ENCODE data around the gene CHERP.

Gene CHERP

GRCh38 chr19:16536130-16536529, 6.1 kb downstream of the CHERP start:
- no peak overlapping the region for H3K27ac ChIP-seq
- no peak for TF ChIP-seq CTCF (conservative IDR thresholded peaks at IDR 0.05)
- no peak for TF ChIP-seq ZFX (IDR thresholded peaks at IDR 0.05)

GRCh38 chr19:16535381-16535780, 6.9 kb downstream of the CHERP start:
- no peak for TF ChIP-seq ZFX (IDR thresholded peaks at IDR 0.05)
- TF ChIP-seq CTCF (conservative IDR thresholded peaks at IDR 0.05) = no peak
- no peak overlapping the region for H3K27ac ChIP-seq

- no peak overlapping the region for H3K27ac ChIP-seq
- TF ChIP-seq CTCF (conservative IDR thresholded peaks at IDR 0.05) (no peak), ZFX (IDR thresholded peaks at IDR 0.05) (no peak)
These were observed 9.6 kb downstream of the CHERP start for GRCh38 chr19:16532440-16533234.

- TF ChIP-seq CTCF (conservative IDR thresholded peaks at IDR 0.05) = no peak
- no peak overlapping the region for H3K27ac ChIP-seq
These were observed 10.9 kb downstream of the CHERP start for GRCh38 chr19:16531380-16531669.

- no peak overlapping the region for H3K27ac ChIP-seq
- TF ChIP-seq ZFX (IDR thresholded peaks at IDR 0.05) (no peak), CTCF (conservative IDR thresholded peaks at IDR 0.05) (no peak)
These were observed 11.5 kb downstream of the CHERP start for GRCh38 chr19:16530540-16531379.

GRCh38 chr19:16529466-16530144, 12.6 kb downstream of the CHERP start:
- H3K27ac ChIP-seq = no peak overlapping the region
- TF ChIP-seq ZFX (IDR thresholded peaks at IDR 0.05) (no peak), CTCF (conservative IDR thresholded peaks at IDR 0.05) (no peak)
